Fibroblast of skin of left biceps (primary cell): ENCODE data around the gene YWHAG.
"Not testable (repeated sequence)": the region's sequence is repeated elsewhere in the genome, so short reads cannot be mapped to it uniquely, and the experiment has no call there.

Source experiments
- DNase-seq, 2 experiments: peaks; one replicate each; pipeline ENCODE4 v3.0.0-alpha.2; 2013; ENCODE audit warnings: low read depth in 2 of 2

The YWHAG gene

GRCh38 chr7:76325092-76325491 lies 33.7 kb downstream of the YWHAG start:
- DNase-seq: no peak

- peak in 1 of 2 experiments; percentile 59 for DNase-seq
These were observed 40.1 kb downstream of the YWHAG start for GRCh38 chr7:76318488-76319353.

- DNase-seq: peak; percentile 87 to 88
These were observed 40.9 kb downstream of the YWHAG start for GRCh38 chr7:76317782-76318487.

GRCh38 chr7:76316984-76317781 lies 41.6 kb downstream of the YWHAG start:
- DNase-seq: no peak

- no peak for DNase-seq
These were observed 43.4 kb downstream of the YWHAG start for GRCh38 chr7:76315364-76315763.

- not testable (repeated sequence) for DNase-seq
These were observed 44.1 kb downstream of the YWHAG start for GRCh38 chr7:76314740-76315139.

- DNase-seq: peak; percentile 62 to 65
These were observed 44.6 kb downstream of the YWHAG start for GRCh38 chr7:76314042-76314721.

- DNase-seq: not testable (repeated sequence)
These were observed 47.0 kb downstream of the YWHAG start for GRCh38 chr7:76311838-76312237.

- DNase-seq: no peak
These were observed 48.5 kb downstream of the YWHAG start for GRCh38 chr7:76310102-76310957.

- DNase-seq: not testable (repeated sequence)
These were observed 49.3 kb downstream of the YWHAG start for GRCh38 chr7:76309341-76310101.

GRCh38 chr7:76308874-76309273 lies 49.9 kb downstream of the YWHAG start:
- not testable (repeated sequence) for DNase-seq

- DNase-seq: no peak
These were observed 53.9 kb downstream of the YWHAG start for GRCh38 chr7:76304888-76305375.

- DNase-seq: peak; percentile 88 to 89
These were observed 55.3 kb downstream of the YWHAG start for GRCh38 chr7:76303202-76304147.

- peak; percentile 72 to 80 for DNase-seq
These were observed 56.2 kb downstream of the YWHAG start, which contains the start of gene HSPB1 for GRCh38 chr7:76302347-76303201. HSPB1 (plus strand) TSS chr7:76302673; CDS start chr7:76302713, 40 bp downstream.

GRCh38 chr7:76301000-76301399 lies 57.8 kb downstream of the YWHAG start:
- DNase-seq: no peak

GRCh38 chr7:76300166-76300731 lies 58.5 kb downstream of the YWHAG start:
- DNase-seq: peak in 1 of 2 experiments; percentile 31
